Measurements from ENCODE around the gene FEN1. TPM values are rescaled to one million over a fixed set of nuclear protein-coding genes. Genes with fewer than 3 reads are reported as not detected.

Gene FEN1
- total RNA-seq, 1 donor from 2014 or later, result 51.8 TPM

DNA sequence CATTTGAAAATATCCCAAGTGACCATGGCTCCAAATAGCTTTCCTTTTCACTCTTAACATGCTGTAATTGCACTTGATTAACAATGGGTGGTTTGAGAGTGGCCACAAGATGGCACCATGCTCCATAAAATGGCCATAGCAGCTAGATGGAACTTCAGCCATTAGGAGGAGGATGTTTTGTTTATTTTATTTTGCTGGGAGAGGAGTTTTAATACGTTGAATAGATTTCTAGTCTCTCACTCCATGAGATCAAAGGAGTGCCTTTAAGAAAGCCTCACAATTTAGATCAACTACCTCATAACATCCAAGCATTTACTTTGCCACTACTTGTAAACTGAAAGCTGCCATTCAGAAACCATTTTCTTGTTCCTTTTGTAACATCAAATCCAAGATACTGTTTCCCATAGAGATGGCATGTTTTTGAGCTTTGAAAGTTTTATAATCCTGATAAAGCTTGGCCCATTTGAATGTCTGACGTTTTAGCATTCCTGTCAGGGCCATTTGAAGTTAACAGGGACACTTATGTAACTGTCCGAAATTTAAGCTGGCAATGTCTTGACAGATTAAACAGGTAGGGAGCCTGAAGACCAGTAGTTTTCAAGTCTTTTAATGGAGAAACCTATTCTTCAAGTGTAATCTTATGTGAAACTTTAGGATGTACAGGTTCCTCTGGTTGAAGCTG is 4.7 kb downstream of the FEN1 start:
- H2AFZ ChIP-seq (replicated peaks), result no peak overlapping the region
- peak overlapping the region; percentile 38 for H3K27ac Mint-ChIP-seq

DNA sequence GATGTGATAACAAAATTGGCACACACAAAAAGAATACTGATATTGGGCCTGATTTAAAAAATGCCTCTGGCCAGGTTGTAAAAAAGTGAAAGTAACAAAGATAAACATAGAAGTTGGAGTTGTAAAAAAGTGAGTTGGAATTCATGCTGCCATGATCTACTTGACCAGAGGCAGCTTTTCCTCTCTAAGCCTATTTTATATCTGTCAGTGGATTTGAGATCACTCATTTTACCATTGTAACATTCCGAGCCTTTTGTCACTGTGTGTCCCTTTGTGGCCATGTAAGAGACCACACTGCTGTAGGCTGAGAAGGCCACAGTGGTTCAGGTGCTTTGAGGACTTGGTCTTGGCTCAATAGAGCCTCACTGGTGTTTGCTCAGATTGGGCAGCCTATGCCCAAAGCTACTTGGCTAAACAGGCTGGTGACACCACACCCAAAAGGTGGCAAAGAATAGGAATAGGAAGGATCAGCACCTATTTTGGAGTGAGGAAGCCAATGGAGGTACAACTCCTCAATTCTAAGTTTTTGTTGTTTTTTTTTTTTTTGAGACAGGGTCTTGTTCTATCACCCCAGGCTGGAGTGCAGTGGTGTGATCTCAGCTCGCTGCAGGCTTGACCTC is 7.1 kb downstream of the FEN1 start:
- H3K36me3 ChIP-seq, result no peaks in the 10 kb centered on the region
- H3K27me3 Mint-ChIP-seq (ENCODE audit: insufficient read depth, low read depth), result peaks cover 10% of the 10 kb centered on the region

More for the DNA sequence above, 4.7 kb downstream of the FEN1 start:
- TF ChIP-seq EZH2 (IDR thresholded peaks at IDR 0.05) (no peak), EZH2phosphoT487 (IDR thresholded peaks at IDR 0.05) (no peak)
- TF ChIP-seq, protein P1, sequence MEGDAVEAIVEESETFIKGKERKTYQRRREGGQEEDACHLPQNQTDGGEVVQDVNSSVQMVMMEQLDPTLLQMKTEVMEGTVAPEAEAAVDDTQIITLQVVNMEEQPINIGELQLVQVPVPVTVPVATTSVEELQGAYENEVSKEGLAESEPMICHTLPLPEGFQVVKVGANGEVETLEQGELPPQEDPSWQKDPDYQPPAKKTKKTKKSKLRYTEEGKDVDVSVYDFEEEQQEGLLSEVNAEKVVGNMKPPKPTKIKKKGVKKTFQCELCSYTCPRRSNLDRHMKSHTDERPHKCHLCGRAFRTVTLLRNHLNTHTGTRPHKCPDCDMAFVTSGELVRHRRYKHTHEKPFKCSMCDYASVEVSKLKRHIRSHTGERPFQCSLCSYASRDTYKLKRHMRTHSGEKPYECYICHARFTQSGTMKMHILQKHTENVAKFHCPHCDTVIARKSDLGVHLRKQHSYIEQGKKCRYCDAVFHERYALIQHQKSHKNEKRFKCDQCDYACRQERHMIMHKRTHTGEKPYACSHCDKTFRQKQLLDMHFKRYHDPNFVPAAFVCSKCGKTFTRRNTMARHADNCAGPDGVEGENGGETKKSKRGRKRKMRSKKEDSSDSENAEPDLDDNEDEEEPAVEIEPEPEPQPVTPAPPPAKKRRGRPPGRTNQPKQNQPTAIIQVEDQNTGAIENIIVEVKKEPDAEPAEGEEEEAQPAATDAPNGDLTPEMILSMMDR (IDR thresholded peaks at IDR 0.05), result peak; percentile 94
- peak; percentile 78 for DNase-seq (ENCODE audit: low spot score)
- H3K79me2 ChIP-seq (ENCODE audit: low read depth), result peaks cover 72% of the 10 kb centered on the region
- no peaks in the 10 kb centered on the region for H3K27me3 ChIP-seq
- H3K9ac ChIP-seq, result no peak overlapping the region
- Mint-ChIP-seq H3K4me1 (peaks cover 23% of the 10 kb centered on the region), H3K27me3 (ENCODE audit: insufficient read depth, low read depth) (peaks cover 11% of the 10 kb centered on the region), H3K36me3 (peaks cover 31% of the 10 kb centered on the region), H3K9me3 (no peaks in the 10 kb centered on the region), H3K4me3 (no peak overlapping the region)
- H3K36me3 ChIP-seq, result no peaks in the 10 kb centered on the region
- no peak overlapping the region for H3K4me3 ChIP-seq
- peaks cover 13% of the 10 kb centered on the region for H3K4me1 ChIP-seq
- H3K27ac ChIP-seq, result no peak overlapping the region
- no peaks in the 10 kb centered on the region for H3K9me3 ChIP-seq (ENCODE audit: low read depth)
- H3F3A ChIP-seq (ENCODE audit: low read depth), result peaks cover 83% of the 10 kb centered on the region
- peaks cover 22% of the 10 kb centered on the region for H4K20me1 ChIP-seq (ENCODE audit: low read depth)
- H3K4me2 ChIP-seq, result no peak overlapping the region

DNA sequence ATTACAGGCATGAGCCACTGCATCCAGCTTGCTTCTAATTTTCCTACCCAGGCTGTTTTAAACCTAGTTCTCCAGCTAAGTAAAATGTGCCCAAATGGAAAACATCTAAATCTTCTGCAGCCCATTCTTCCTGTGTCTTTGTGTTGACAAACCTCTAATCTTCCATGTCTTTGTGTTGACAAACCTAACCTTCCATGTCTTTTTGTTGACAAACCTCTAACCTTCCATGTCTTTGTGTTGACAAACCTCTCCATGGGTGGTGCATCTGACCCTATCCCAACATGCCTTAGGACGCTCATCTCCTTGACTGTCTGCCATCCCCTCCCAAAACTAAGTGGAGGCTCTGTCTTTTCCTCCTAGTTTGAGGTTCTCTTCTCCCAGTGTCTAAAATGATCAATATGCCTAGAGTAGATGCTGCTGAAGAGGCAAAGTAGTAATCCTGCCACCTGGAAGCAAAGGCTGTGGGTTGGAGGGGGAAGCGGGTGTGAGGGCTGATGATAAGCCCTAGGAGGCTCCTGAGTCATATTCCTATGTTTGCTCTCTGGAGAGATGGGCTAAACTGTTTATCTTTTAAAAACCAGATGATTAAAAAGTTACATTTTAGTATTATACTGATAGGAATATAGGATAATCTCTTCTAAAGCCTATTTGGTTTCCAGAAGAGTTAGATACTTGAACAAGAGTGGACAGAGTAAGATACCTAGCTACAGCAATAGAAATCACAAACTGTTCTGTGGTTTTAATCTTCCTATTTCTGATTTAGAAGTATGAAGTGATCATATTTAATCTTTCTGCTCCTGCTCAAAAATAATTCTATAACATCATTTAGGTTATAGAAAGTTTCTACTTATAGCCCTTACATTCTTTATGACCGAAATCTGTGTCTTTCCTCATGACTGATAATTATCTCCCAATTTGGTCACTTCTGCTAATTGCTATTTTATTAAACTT is 7.9 kb downstream of the FEN1 start:
- peaks cover 10% of the 10 kb centered on the region for H3K27me3 Mint-ChIP-seq (ENCODE audit: insufficient read depth, low read depth)
- H3K4me1 ChIP-seq, result no peaks in the 10 kb centered on the region
- H3K27ac Mint-ChIP-seq, result no peak overlapping the region
- TF ChIP-seq, protein P1 (IDR thresholded peaks at IDR 0.05), result no peak
- TF ChIP-seq EZH2phosphoT487 (IDR thresholded peaks at IDR 0.05), result no peak
- no peak for TF ChIP-seq EZH2 (IDR thresholded peaks at IDR 0.05)
- H3K79me2 ChIP-seq (ENCODE audit: low read depth), result peaks cover 44% of the 10 kb centered on the region
- H3K27ac ChIP-seq, result peak overlapping the region; percentile 3
- H4K20me1 ChIP-seq (ENCODE audit: low read depth), result peaks cover 12% of the 10 kb centered on the region
- H2AFZ ChIP-seq (replicated peaks), result no peak overlapping the region
- no peaks in the 10 kb centered on the region for H3K9me3 Mint-ChIP-seq
- no peak for DNase-seq (ENCODE audit: low spot score)
- no peaks in the 10 kb centered on the region for H3K27me3 ChIP-seq
- no peaks in the 10 kb centered on the region for H3K9me3 ChIP-seq (ENCODE audit: low read depth)
- peaks cover 9% of the 10 kb centered on the region for H3K4me1 Mint-ChIP-seq
- no peaks in the 10 kb centered on the region for H3K36me3 ChIP-seq
- no peak overlapping the region for H3K4me2 ChIP-seq
- peaks cover 62% of the 10 kb centered on the region for H3F3A ChIP-seq (ENCODE audit: low read depth)
- H3K36me3 Mint-ChIP-seq, result peaks cover 52% of the 10 kb centered on the region
- H3K4me3 ChIP-seq, result no peak overlapping the region
- H3K9ac ChIP-seq, result no peak overlapping the region
- no peak overlapping the region for H3K4me3 Mint-ChIP-seq

More for the DNA sequence above, 7.1 kb downstream of the FEN1 start:
- Histone ChIP-seq H3F3A (ENCODE audit: low read depth) (peaks cover 70% of the 10 kb centered on the region), H3K27me3 (no peaks in the 10 kb centered on the region), H3K9me3 (ENCODE audit: low read depth) (no peaks in the 10 kb centered on the region), H4K20me1 (ENCODE audit: low read depth) (peaks cover 10% of the 10 kb centered on the region), H3K4me3 (no peak overlapping the region), H3K79me2 (ENCODE audit: low read depth) (peaks cover 52% of the 10 kb centered on the region), H3K4me1 (no peaks in the 10 kb centered on the region), H2AFZ (replicated peaks) (no peak overlapping the region), H3K27ac (peak overlapping the region; percentile 7), H3K4me2 (no peak overlapping the region), H3K9ac (no peak overlapping the region)
- no peaks in the 10 kb centered on the region for H3K9me3 Mint-ChIP-seq
- H3K36me3 Mint-ChIP-seq, result peaks cover 47% of the 10 kb centered on the region
- DNase-seq (ENCODE audit: low spot score), result no peak
- no peak overlapping the region for H3K27ac Mint-ChIP-seq
- peaks cover 13% of the 10 kb centered on the region for H3K4me1 Mint-ChIP-seq
- TF ChIP-seq EZH2 (IDR thresholded peaks at IDR 0.05), result no peak
- no peak for TF ChIP-seq EZH2phosphoT487 (IDR thresholded peaks at IDR 0.05)
- TF ChIP-seq, protein P1 (IDR thresholded peaks at IDR 0.05), result no peak
- H3K4me3 Mint-ChIP-seq, result no peak overlapping the region

Data from neural progenitor cell (in vitro differentiated cells).